PC-3 (cell line): Measurements from ENCODE around the gene PARP11.

Experiments
- CTCF ChIP-seq: fragments of 300-600 bp; sonication (generic); conservative IDR thresholded peaks from 2 replicates; pipeline ENCODE4 v1.5.1; 2017; ENCODE audit warnings: antibody characterized with exemption, low read depth, mild to moderate bottlenecking, low read length
- EZH2 ChIP-seq: fragments of 300-600 bp; sonication (generic); IDR thresholded peaks from one replicate; pipeline ENCODE4 v1.6.1; 2017; ENCODE audit warnings: antibody characterized with exemption, mild to moderate bottlenecking, low read length; ENCODE audit not compliant: unreplicated experiment
- EZH2phosphoT487 ChIP-seq: fragments of 300-600 bp; sonication (generic); IDR thresholded peaks from 2 replicates; pipeline ENCODE4 v1.6.1; 2018; ENCODE audit warnings: mild to moderate bottlenecking, antibody characterized with exemption, low read length, borderline replicate concordance

GRCh38 chr12:3832738-3833137, 40.5 kb downstream of the PARP11 start:
- TF ChIP-seq CTCF, result no peak
- no peak for TF ChIP-seq EZH2
- TF ChIP-seq EZH2phosphoT487, result no peak
